B cell (primary cell): ENCODE measurements around the gene PLCB3. TPM values are rescaled to one million over a fixed set of nuclear protein-coding genes. Genes with fewer than 3 reads are reported as not detected.

Experiments used
- ATAC-seq: fragments of 200-7000 bp; cut with Tn5 transposase; one replicate; pipeline ENCODE4 v1.10.0; 2021; ENCODE audit warnings: low read depth, mild to moderate bottlenecking, moderate number of reproducible peaks, moderate library complexity
- CTCF ChIA-PET: fragments of 350-600 bp; sonication (Branson Sonifier 250); formaldehyde crosslinking; loops from one replicate; lab custom pipeline; 2021; ENCODE audit warnings: antibody characterized with exemption, inconsistent platforms; lab: Charles Lee
- POLR2A ChIA-PET: fragments of 350-600 bp; sonication (Branson Sonifier 250); formaldehyde crosslinking; loops from one replicate; lab custom pipeline; 2021; ENCODE audit warnings: antibody characterized with exemption; lab: Charles Lee
- DNase-seq: peaks from one replicate; pipeline ENCODE4 v3.0.0; 2013
- H2AFZ ChIP-seq: 2 replicates; pipeline ENCODE4 v1.6.1; 2012; ENCODE audit warnings: mild to moderate bottlenecking, low read depth, low read length; ENCODE audit not compliant: insufficient read depth, poor library complexity, severe bottlenecking
- H3K27ac ChIP-seq, 2 donors: 1 replicate in 1 of 2; 2 replicates in 1 of 2; pipeline ENCODE4 v1.5.1; 2012 to 2013; ENCODE audit warnings: low read length in 2 of 2, mild to moderate bottlenecking in 2 of 2, moderate library complexity in 1 of 2
- H3K27me3 ChIP-seq, 4 experiments: fragments of 200-600 bp in 1 of 4; sonication (generic) in 1 of 4; replicated peaks in 1 of 4; 1 replicate in 2 of 4; 2 replicates in 2 of 4; pipeline versions ENCODE4 v1.6.1 to v1.7.0; 2013 to 2016; ENCODE audit warnings: low read length in 3 of 4, mild to moderate bottlenecking in 2 of 4, mixed read lengths in 1 of 4, moderate library complexity in 1 of 4; ENCODE audit not compliant: insufficient read depth in 4 of 4, control insufficient read depth in 3 of 4; ENCODE audit errors: control extremely low read depth in 1 of 4
- H3K36me3 ChIP-seq, 2 experiments: replicated peaks in 1 of 2; 1 replicate in 1 of 2; 2 replicates in 1 of 2; pipeline versions ENCODE4 v1.6.1 to v1.7.1; 2013; ENCODE audit warnings: low read length in 1 of 2; ENCODE audit not compliant: insufficient read depth in 2 of 2, control insufficient read depth in 1 of 2; ENCODE audit errors: control extremely low read depth in 1 of 2, extremely low read depth in 1 of 2
- H3K4me1 ChIP-seq, 2 donors: fragments of 200-600 bp in 1 of 2; sonication (generic) in 1 of 2; 1 replicate in 1 of 2; 2 replicates in 1 of 2; pipeline versions ENCODE4 v1.5.1 to v1.6.1; 2013 to 2017; ENCODE audit warnings: low read length in 2 of 2; ENCODE audit not compliant: control insufficient read depth in 2 of 2, insufficient read depth in 2 of 2
- H3K4me2 ChIP-seq: replicated peaks from 2 replicates; pipeline ENCODE3; 2012; ENCODE audit warnings: mild to moderate bottlenecking, low read depth, low read length; ENCODE audit not compliant: poor library complexity, severe bottlenecking
- H3K4me3 ChIP-seq, 5 experiments: fragments of 200-600 bp in 1 of 5; sonication (generic) in 1 of 5; 1 replicate in 3 of 5; 2 replicates in 2 of 5; pipeline versions ENCODE4 v1.5.1 to v1.7.0; 2011 to 2016; ENCODE audit warnings: low read length in 4 of 5, mild to moderate bottlenecking in 4 of 5, low read depth in 2 of 5, control low read depth in 1 of 5, moderate library complexity in 1 of 5; ENCODE audit not compliant: insufficient read depth in 1 of 5; ENCODE audit errors: control extremely low read depth in 1 of 5, extremely low read depth in 1 of 5
- H3K79me2 ChIP-seq: fragments of 200-600 bp; sonication (generic); one replicate; pipeline ENCODE4 v1.6.0; 2016; ENCODE audit warnings: low read length; ENCODE audit not compliant: control insufficient read depth, insufficient read depth
- H3K9ac ChIP-seq: fragments of 200-600 bp; sonication (generic); 2 replicates; pipeline ENCODE4 v1.6.1; 2017; ENCODE audit warnings: mild to moderate bottlenecking, low read length, moderate library complexity
- H3K9me3 ChIP-seq, 3 donors: one replicate each; pipeline versions ENCODE4 v1.6.1 to v1.7.1; 2013; ENCODE audit warnings: low read length in 2 of 3; ENCODE audit not compliant: control insufficient read depth in 2 of 3, insufficient read depth in 1 of 3; ENCODE audit errors: control extremely low read depth in 1 of 3
- H4K20me1 ChIP-seq: 2 replicates; pipeline ENCODE4 v1.6.0; 2012; ENCODE audit warnings: mild to moderate bottlenecking, low read length; ENCODE audit not compliant: insufficient read depth, control insufficient read depth, poor library complexity, severe bottlenecking
- H3K27ac Mint-ChIP-seq: one replicate; pipeline ENCODE4 v1.8.0; 2021; ENCODE audit warnings: mixed read lengths
- H3K27me3 Mint-ChIP-seq: one replicate; pipeline ENCODE4 v1.8.0; 2021; ENCODE audit warnings: mixed read lengths
- H3K4me1 Mint-ChIP-seq: one replicate; pipeline ENCODE4 v1.8.0; 2021; ENCODE audit warnings: mixed read lengths
- H3K4me3 Mint-ChIP-seq: one replicate; pipeline ENCODE4 v1.8.0; 2021; ENCODE audit warnings: mixed read lengths
- H3K9me3 Mint-ChIP-seq: one replicate; pipeline ENCODE4 v1.8.0; 2022; ENCODE audit warnings: mixed read lengths; ENCODE audit not compliant: insufficient read depth
- CTCF ChIP-seq: fragments of 200-600 bp; IDR thresholded peaks from one replicate; pipeline ENCODE4 v1.8.0; 2022; ENCODE audit warnings: antibody characterized with exemption, mild to moderate bottlenecking
- EZH2 ChIP-seq: IDR thresholded peaks from 2 replicates; pipeline ENCODE4 v1.6.1; 2012; ENCODE audit warnings: borderline replicate concordance, low read depth, mild to moderate bottlenecking, moderate library complexity, low read length; ENCODE audit not compliant: insufficient read depth, poor library complexity, severe bottlenecking
- WGBS: methylation state at CpG from one replicate; pipeline ENCODE4 v1.1.5; 2013; ENCODE audit warnings: missing lambda C conversion rate; ENCODE audit not compliant: insufficient coverage; 5-methylcytosine and 5-hydroxymethylcytosine counted together
- intact Hi-C: fragments of 100-400 bp; cut with micrococcal nuclease; formaldehyde crosslinking; loops from one replicate; pipeline ENCODE4 v1.10.0; 2022
- polyA plus RNA-seq: library from polyadenylated mRNA; depleted of rRNA; stranded (reverse); fragments of >200 nt; gene quantifications from 2 replicates; pipeline ENCODE4 v1.2.3, GENCODE V29; 2012
- total RNA-seq, 2 donors: library from RNA; stranded (reverse); fragments of 120-200 nt in 1 of 2; gene quantifications; 1 replicate in 1 of 2; 2 replicates in 1 of 2; pipeline versions ENCODE4 v1.2.3 to v1.2.4, GENCODE V29; 2013 to 2022

Gene PLCB3
- total and polyA plus RNA-seq, 2 donors (not counting 1 experiment from before 2014, with no cell fraction given) = 3.0 to 8.1 TPM

- Mint-ChIP-seq H3K4me3 (peak overlapping the region; percentile 90), H3K27me3 (no peaks in the 10 kb centered on the region), H3K27ac (peak overlapping the region; percentile 96), H3K4me1 (peaks cover 55% of the 10 kb centered on the region), H3K9me3 (no peaks in the 10 kb centered on the region)
- Histone ChIP-seq H3K27ac (peak overlapping the region; percentile 73 to 90), H3K4me1 (peaks cover 30 to 53% of the 10 kb centered on the region in 2 donors), H3K4me3 (peak overlapping the region; percentile 69 to 95 (median 79)), H2AFZ (peak overlapping the region; percentile 74), H3K36me3 (peaks cover 0 to 47% of the 10 kb centered on the region in 2 experiments), H3K4me2 (peak overlapping the region; percentile 99), H3K9ac (peak overlapping the region; percentile 93), H3K27me3 (no peaks in the 10 kb centered on the region), H3K79me2 (peaks cover 37% of the 10 kb centered on the region), H4K20me1 (peaks cover 37% of the 10 kb centered on the region), H3K9me3 (no peaks in the 10 kb centered on the region)
- DNase-seq (peak; percentile 77), ATAC-seq (peak; percentile 64)
- TF ChIP-seq EZH2 (no peak), CTCF (no peak)
- intact Hi-C loops = loop anchor here (1.0 to 10.0 kb wide), 3 partner anchors 19 to 447 kb away; partner anchors contain the start of genes DNAJC4, NUDT22 and TRPT1
- WGBS = under 1% methylated on average over 19 of the region's 30 CpGs
- ChIA-PET CTCF (interaction anchor here (0.6 to 10.3 kb wide), 14 partner anchors 9 to 1321 kb away, joined by 3 to 243 read pairs (median 17); partner anchors contain the start of genes CATSPERZ, ESRRA, NUDT22 and PLCB3), POLR2A (interaction anchor here (0.5 to 4.8 kb wide), 20 partner anchors 18 to 1543 kb away, joined by 3 to 78 read pairs (median 6); partner anchors contain the start of genes BAD, C11orf98, DNAJC4 and ESRRA)
Observed at GRCh38 chr11:64207256-64208085, 43.9 kb upstream of the PLCB3 start.
